MG63 (cell line): ENCODE measurements around the gene RCC1. TPM values are rescaled to one million over a fixed set of nuclear protein-coding genes. Genes with fewer than 3 reads are reported as not detected.
"Not testable (repeated sequence)": the region's sequence is repeated elsewhere in the genome, so short reads cannot be mapped to it uniquely, and the experiment has no call there.

Experiments used
- DNase-seq: peaks from one replicate; pipeline ENCODE4 v3.0.0-alpha.2; 2020
- H3K27me3 ChIP-seq: fragments of 250-450 bp; sonication (Bioruptor Pico); 2 replicates; pipeline ENCODE4 v1.5.1; 2020; ENCODE audit warnings: mild to moderate bottlenecking, moderate library complexity
- H3K36me3 ChIP-seq: fragments of 250-450 bp; sonication (Bioruptor Pico); 2 replicates; pipeline ENCODE4 v1.5.1; 2020; ENCODE audit warnings: mild to moderate bottlenecking, moderate library complexity
- H3K4me3 ChIP-seq: fragments of 250-450 bp; sonication (Bioruptor Pico); 2 replicates; pipeline ENCODE4 v1.5.1; 2020; ENCODE audit warnings: mild to moderate bottlenecking, moderate library complexity
- H3K9me3 ChIP-seq: fragments of 250-450 bp; sonication (Bioruptor Pico); 2 replicates; pipeline ENCODE4 v1.5.1; 2020; ENCODE audit warnings: mild to moderate bottlenecking, moderate library complexity
- total RNA-seq: library from RNA; depleted of rRNA; stranded (reverse); fragments of >200 nt; shearing (Covaris generic); gene quantifications from 2 replicates; pipeline ENCODE4 v1.2.3, GENCODE V29; 2014; ENCODE audit warnings: low replicate concordance

The RCC1 gene
- total RNA-seq, 1 experiment from 2014 or later, result 153 TPM

DNA sequence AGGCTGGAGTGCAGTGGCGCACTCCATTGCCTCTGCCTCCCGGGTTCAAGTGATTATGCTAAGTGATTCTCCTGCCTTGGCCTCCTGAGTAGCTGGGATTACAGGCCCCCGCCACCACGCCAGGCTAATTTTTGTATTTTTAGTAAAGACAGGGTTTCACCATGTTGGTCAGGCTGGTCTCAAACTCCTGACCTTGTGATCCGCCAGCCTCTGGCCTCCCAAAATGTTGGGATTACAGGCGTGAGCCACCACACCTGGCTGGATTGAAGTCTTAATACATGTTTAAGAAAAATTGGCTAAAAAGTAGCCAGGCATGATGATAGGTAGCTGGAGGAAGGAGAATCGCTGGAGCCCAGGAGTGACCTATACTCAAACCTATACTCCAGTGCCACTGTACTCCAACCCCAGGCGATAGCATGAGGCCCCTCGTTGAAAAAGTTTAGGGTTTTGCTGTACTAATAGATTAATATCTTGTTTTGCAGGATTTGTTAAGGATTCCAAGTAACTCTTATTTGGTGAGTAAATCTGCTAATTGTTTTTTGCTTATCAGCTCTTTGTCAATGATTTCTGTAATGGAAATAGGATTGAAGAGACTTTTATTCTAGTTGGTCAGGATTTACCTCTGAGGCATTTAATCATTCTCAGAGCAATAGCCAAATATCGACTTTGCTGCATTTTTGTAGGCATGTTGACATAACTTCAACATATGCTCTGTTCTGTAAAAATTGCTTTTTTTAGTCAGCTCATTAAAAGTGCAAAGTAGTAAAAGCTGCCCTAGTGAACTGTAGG lies 2.0 kb downstream of the RCC1 start:
- peak overlapping the region; percentile 96 for H3K4me3 ChIP-seq
- 0 out of 2 replicates have a peak, but pooled peaks cover 2% of the 10 kb centered on the region for H3K27me3 ChIP-seq
- H3K9me3 ChIP-seq, result no peaks in the 10 kb centered on the region; the same call in 1 of the 2 replicates
- DNase-seq, result no peak
- H3K36me3 ChIP-seq, result peaks cover 65% of the 10 kb centered on the region

DNA sequence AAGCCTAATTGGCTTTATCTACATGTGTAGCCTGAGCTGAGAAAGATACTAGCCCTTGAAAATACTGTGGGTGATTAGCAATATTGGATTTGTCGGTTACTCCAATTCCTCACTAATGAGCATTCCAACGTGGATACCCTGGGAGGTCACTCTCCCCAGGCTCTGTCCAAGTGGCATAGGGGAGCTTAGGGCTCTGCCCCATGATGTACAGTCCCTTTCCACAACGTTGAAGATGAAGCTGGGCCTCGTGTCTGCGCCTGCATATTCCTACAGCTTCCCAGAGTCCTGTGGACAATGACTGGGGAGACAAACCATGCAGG lies 2.6 kb downstream of the RCC1 start:
- H3K9me3 ChIP-seq, result no peaks in the 10 kb centered on the region; the same call in 1 of the 2 replicates
- no peak for DNase-seq
- H3K4me3 ChIP-seq, result peak overlapping the region; percentile 96
- H3K36me3 ChIP-seq, result peaks cover 69% of the 10 kb centered on the region
- 0 out of 2 replicates have a peak, but pooled peaks cover 2% of the 10 kb centered on the region for H3K27me3 ChIP-seq

DNA sequence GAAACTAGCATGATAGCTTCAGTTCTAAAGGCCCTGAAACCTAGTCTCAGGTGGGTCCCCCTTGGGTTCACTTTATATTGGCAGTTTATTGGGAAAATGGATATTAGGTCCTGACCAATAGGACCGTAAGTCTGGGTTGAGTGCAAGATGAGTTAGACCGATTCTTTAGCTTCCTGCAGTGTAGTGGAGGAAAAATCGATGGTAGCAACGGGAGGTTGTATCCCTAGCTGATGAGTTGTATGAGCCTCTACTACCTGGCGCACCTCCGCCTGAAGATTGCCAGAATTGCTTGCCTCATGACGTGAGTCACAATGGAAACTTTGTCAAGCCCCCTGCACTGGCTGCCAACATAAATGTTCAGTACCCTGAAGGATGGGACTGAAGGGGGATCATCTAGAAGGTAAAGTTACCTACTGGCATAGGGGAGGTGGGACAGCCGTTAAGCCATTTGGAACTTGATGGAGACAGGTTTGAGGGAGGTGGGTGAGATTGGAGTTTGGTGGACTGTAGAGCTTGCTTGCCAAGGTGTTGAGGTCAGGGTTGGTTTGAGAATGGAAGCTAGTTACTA lies 3.9 kb downstream of the RCC1 start:
- peak; percentile 47 for DNase-seq
- H3K9me3 ChIP-seq, result no peaks in the 10 kb centered on the region; the same call in 1 of the 2 replicates
- peaks cover 69% of the 10 kb centered on the region for H3K36me3 ChIP-seq
- 0 out of 2 replicates have a peak, but pooled peaks cover 2% of the 10 kb centered on the region for H3K27me3 ChIP-seq
- H3K4me3 ChIP-seq, result peak overlapping the region; percentile 96

DNA sequence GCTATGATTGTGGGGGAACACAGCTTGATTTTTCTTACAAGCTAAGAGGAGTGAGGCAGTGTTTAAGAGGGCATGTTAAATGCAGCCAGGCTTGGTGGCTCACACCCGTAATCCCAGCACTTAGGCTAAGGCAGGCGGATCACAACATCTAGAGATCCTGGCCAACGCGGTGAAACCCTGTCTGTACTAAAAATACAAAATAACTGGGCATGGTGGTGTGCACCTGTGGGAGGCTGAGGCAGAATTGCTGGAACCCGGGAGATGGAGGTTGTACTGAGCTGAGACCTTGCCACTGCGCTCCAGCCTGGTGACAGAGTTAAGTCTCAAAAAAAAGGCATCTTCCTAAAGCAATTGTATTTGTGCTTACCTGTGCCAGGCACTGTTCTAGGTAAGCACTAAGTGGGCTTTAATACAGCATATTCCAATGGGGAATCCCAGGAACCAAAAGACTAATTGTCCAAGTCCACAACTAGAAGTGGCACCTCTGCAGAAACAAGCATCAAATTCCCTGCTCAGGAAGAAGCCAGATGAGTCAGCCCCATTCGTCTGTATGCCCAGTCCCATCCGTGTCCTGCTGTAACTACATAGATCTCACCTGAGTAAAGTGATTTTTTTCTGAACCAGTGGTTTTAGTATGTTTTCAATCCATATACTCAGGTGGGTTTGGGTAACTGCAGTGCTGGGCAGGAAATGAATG lies 4.6 kb downstream of the RCC1 start:
- peak overlapping the region; percentile 96 for H3K4me3 ChIP-seq
- H3K9me3 ChIP-seq, result no peaks in the 10 kb centered on the region; the same call in 1 of the 2 replicates
- peak; percentile 52 for DNase-seq
- peaks cover 69% of the 10 kb centered on the region for H3K36me3 ChIP-seq
- 0 out of 2 replicates have a peak, but pooled peaks cover 2% of the 10 kb centered on the region for H3K27me3 ChIP-seq

DNA sequence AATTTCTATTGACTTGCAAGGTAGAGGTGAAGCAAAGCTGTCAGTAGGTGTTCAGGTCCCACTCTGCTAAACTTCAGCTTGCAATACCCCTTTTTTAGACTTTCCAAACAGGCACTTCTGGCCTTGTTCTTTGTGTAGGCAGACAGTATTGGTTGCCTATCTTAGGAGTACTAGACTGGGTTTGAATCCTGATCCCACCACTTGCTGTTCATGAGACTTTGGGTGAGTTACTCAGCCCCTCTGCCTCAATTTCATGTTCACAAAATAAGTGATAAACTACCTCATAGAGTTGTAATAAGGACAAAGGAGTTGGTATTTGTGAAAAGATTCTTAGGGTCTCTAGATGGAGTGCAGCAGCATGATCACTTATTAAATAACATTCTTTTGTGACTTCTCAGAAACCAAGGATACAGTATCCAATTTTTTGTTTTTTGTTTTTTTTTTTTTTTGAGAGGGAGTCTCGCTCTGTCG lies 5.2 kb downstream of the RCC1 start:
- no peaks in the 10 kb centered on the region; the same call in 1 of the 2 replicates for H3K9me3 ChIP-seq
- DNase-seq, result no peak
- H3K36me3 ChIP-seq, result peaks cover 69% of the 10 kb centered on the region
- H3K27me3 ChIP-seq, result 0 out of 2 replicates have a peak, but pooled peaks cover 2% of the 10 kb centered on the region
- H3K4me3 ChIP-seq, result peak overlapping the region; percentile 96

DNA sequence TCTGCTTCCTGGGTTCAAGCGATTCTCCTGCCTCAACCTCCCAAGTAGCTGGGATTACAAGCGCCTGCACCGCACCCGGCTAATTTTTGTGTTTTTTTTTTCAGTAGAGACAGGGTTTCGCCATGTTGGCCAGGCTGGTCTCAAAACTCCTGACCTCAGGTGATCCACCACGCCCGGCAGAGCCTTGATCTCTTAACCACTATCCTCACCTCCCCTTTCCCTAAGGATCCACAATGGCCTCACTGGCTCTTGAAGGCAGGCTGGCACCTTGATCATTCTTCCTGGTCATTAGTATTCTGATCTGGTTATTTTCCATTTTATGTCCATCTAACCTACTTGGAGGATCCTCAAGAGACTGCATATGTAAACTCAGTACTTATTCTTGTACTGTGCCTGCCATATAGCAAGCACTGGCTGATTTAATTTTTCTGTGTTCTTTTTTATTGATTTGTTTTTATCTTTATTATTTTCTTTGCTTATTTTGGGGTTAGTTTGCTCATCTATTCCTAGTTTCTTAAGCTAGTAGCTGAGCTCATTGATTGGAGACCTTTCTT lies 6.3 kb downstream of the RCC1 start:
- Histone ChIP-seq H3K36me3 (peaks cover 57% of the 10 kb centered on the region), H3K27me3 (0 out of 2 replicates have a peak, but pooled peaks cover 2% of the 10 kb centered on the region), H3K9me3 (no peaks in the 10 kb centered on the region; the same call in 1 of the 2 replicates), H3K4me3 (no peak overlapping the region)
- peak; percentile 25 for DNase-seq

DNA sequence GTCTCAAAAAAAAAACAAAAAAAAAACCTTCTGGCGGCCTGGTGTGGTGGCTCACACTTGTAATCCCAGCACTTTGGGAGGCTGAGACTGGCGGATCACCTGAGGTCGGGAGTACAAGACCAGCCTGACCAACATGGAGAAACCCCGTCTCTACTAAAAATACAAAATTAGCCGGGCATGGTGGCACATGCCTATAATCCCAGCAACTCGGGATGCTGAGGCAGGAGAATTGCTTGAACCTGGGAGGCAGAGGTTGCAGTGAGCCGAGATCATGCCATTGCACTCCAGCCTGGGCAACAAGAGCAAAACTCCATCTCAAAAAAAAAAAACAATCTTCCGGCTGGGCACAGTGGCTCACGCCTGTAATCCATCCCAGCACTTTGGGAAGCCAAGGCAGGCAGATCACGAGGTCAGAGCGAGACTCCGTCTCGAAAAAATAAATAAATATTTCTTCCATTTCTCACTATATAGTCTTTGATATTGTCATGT lies 8.6 kb downstream of the RCC1 start:
- peaks cover 42% of the 10 kb centered on the region for H3K36me3 ChIP-seq
- not testable (repeated sequence) for H3K4me3 ChIP-seq, H3K9me3 ChIP-seq, H3K27me3 ChIP-seq
- peak; percentile 39 for DNase-seq

DNA sequence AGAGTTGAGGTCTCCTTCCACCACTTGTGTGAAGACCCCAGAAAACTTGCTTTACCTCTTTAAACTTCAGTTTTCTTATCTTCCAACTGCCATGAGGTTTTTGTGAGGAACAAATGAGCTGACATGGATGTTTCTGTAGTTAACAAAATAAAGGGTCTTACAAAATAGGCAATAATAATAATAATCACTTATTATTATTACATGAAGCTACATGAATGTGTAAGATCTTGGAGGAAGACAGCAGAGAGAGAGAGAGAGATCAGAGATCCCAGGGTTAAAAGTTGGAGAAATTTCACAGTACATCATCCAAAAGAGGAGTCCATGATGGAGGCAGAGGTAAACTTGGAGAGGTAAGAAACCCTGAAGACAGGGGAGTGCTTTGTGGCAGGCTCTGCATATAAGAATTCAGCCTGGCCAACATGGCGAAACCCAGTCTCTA lies 10.7 kb downstream of the RCC1 start:
- no peak for DNase-seq
- H3K36me3 ChIP-seq, result peaks cover 36% of the 10 kb centered on the region
- no peak overlapping the region for H3K4me3 ChIP-seq
- no peaks in the 10 kb centered on the region for H3K27me3 ChIP-seq
- H3K9me3 ChIP-seq, result no peaks in the 10 kb centered on the region

DNA sequence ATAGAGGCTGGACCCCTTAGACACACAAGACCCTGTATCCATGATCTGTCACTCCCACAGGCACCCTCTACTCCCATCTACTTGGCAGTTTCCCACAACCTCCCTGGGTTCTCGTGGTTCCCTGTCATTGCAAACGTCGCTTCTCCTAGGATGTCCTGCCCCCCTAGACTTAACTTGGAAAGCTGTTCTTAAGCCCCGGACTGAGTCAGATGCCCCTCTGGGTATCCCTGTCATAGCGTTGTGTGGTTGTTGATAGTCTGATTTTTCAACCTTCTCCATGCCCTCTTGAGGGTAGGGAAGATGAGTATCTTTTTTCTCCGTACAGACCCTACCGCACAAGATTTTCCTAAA lies 11.8 kb downstream of the RCC1 start:
- no peak for DNase-seq

DNA sequence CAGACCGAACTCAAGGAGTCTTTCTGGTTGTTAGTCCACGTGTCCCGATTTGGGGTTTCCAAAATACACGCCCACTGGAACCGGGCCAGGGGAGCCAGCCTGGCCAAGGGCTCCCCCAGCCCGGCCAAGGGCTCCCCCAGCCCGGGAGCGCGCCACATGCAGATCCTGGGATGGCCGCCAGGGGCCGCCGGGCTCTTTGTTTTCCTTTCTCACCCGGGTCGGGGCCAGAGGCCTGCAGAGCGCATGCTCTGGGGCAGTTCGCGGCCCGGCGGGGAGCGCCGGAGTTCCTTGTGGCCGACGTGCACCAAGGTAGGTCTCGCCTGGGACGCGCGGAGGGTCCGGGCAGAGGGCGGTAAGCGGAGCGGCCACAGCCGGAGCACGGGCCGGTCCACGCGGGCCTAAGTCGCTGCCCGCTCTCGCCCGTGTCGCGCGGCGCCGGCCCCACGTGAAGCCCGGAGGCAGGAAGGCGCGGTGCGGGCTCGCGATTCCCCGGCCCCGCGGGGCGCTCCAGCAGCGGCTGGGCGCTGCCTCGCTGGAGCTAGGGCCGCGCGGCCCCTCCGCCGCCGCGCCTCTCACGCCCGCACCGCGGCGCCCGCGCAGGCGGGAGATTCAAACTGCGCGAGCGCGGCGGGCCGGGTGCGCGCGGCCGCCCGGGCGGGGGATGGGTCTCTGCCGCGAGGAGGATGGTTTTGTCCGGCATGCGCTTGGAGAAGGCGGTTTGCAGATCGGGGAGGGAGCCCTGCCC lies 12.3 kb downstream of the RCC1 start:
- peaks cover 29% of the 10 kb centered on the region for H3K36me3 ChIP-seq
- H3K9me3 ChIP-seq, result no peaks in the 10 kb centered on the region
- H3K4me3 ChIP-seq, result peak overlapping the region; percentile 74
- DNase-seq, result peak; percentile 91
- no peaks in the 10 kb centered on the region for H3K27me3 ChIP-seq

More for the DNA sequence above, 11.8 kb downstream of the RCC1 start:
- no peaks in the 10 kb centered on the region for H3K9me3 ChIP-seq
- peak overlapping the region; percentile 74 for H3K4me3 ChIP-seq
- peaks cover 31% of the 10 kb centered on the region for H3K36me3 ChIP-seq
- H3K27me3 ChIP-seq, result no peaks in the 10 kb centered on the region

DNA sequence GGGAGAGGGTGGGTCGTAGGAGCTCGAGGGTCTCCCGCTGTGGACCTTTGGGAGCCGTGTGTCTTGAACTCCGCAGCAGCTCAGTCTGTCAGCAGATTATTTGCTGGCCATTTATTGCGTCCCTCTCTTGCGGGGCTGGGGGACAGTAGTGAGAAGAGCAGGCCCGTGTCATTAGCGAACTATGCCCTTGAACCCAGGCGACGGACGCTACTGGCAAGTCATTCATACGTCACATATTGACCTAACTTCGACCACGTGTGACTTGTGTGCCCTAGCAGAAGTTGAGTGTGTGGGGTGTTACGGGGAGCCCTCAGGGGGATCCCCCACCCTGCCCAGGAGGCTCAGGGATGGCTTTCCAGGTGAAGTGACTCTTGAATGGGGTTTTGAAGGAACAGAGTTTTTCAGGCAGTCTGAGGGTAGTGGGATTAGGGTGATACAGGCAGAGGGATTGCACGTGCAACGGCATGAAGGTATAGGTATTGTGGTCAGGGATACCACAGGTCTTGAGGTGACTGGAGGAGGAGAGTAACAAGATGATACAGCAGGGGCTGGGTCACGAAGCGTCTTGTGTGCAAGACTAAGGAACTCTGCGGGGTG lies 13.0 kb downstream of the RCC1 start:
- no peak for DNase-seq
- H3K36me3 ChIP-seq, result peaks cover 34% of the 10 kb centered on the region
- peak overlapping the region; percentile 74 for H3K4me3 ChIP-seq
- no peaks in the 10 kb centered on the region for H3K27me3 ChIP-seq
- H3K9me3 ChIP-seq, result no peaks in the 10 kb centered on the region

DNA sequence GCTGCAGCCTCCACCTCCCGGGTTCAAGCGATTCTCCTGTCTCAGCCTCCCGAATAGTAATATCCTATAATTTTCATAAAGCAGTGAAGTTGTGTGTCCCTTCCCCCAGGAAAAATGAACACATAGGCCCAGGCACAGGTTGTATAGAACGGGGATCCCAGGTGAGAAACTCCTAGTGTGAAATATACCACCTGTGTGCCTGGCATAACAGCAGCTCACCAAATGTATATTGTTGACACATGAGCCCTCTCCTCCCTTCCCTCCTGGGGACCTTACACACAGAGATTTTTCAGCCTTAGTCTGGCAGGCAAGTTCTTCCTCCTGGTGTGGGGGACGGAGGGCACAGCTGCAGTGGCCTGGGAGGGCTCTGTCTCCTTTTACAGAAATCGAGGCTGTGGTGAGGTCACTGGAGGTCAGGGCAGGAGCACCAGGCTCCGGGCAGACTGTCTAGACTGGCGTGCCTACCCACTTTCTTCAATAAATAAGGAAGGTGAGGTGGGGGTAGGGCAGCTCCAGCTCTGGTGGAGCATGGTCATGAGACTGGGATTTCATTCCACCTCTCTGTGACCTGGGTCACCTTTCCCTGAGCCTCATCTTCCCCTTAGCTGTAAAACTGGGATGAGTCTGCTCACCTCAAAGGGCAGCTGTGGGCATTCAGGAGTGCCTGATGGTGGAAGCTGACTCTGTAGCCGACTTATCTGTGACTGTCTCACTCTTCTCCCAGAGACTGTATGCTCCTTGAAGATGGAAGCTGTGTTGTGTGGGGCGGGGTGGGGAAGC lies 14.3 kb downstream of the RCC1 start:
- no peaks in the 10 kb centered on the region for H3K27me3 ChIP-seq
- H3K9me3 ChIP-seq, result no peaks in the 10 kb centered on the region
- H3K4me3 ChIP-seq, result no peak overlapping the region
- no peak for DNase-seq
- peaks cover 37% of the 10 kb centered on the region for H3K36me3 ChIP-seq

DNA sequence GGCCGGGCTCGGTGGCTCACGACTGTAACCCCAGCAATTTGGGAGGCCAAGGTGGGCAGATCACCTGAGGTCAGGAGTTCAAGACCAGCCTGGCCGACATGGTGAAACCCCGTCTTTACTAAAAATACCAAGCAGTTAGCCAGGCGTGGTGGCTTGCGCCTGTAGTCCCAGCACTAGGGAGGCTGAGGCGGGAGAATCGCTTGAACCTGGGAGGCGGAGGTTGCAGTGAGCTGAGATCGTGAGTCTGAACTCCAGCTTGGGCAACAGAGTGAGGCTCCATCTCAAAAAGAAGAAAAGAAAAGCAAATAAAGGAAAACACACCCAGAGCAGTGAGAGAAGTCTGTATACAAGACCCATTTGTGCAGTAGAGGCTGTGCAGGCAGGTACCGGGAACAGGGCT lies 15.0 kb downstream of the RCC1 start:
- not testable (repeated sequence) for H3K9me3 ChIP-seq, DNase-seq

DNA sequence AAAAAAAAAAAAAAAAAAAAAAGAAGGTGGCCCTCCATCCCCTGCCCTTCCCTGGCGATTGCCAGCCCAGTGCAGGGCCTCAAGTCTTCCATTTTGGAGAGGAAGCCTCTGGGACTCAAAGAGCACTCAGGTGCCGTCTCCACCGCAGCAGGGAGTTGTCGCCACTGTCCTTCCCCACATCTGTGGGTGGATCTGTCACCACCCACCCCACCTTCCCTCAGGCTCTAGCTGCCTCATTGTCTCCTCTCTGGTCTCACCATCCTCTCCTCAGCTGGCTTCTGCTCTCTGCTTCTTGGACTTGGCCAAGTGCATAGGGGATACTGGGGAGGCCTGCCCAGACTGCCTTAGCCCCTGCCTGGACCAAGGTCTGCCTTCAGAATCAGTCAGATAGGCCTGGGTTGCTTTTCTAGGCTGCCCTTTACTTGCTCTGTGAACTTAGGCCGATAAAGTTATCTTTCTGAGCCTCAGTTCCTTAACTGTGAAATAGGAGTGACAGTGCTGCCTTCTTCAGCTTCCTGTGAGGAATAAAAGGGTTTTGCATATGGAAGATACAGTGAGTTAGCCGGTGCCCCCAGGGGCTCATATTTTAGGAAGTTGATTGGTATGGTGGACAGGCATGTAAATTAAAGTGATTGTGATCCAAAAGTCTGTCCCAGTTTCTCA lies 15.8 kb downstream of the RCC1 start:
- Histone ChIP-seq H3K4me3 (no peak overlapping the region), H3K27me3 (no peaks in the 10 kb centered on the region), H3K9me3 (no peaks in the 10 kb centered on the region), H3K36me3 (peaks cover 47% of the 10 kb centered on the region)
- DNase-seq, result no peak

More for the DNA sequence above, 15.0 kb downstream of the RCC1 start:
- peaks cover 41% of the 10 kb centered on the region for H3K36me3 ChIP-seq
- not testable (repeated sequence) for H3K27me3 ChIP-seq, H3K4me3 ChIP-seq

DNA sequence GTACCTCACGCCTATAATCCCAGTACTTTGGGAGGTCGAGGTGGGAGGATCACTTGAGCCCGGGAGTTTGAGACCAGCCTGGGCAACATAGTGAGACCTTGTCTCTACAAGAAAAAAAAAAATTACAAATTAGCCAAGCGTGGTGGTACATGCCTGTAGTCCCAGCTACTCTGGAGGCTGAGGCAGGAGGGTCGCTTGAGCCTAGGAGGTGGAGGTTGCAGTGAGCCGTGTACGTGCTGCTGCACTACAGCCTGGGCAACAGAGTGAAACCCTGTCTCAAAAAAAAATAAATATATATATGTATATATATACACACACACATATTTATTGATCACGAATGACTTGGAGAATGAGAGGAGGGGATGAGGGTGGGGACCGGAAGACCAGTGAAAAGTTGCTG lies 16.7 kb downstream of the RCC1 start:
- not testable (repeated sequence) for H3K27me3 ChIP-seq, H3K4me3 ChIP-seq, DNase-seq, H3K9me3 ChIP-seq
- peaks cover 54% of the 10 kb centered on the region for H3K36me3 ChIP-seq
